ENCODE measurements around the gene TWF2.

TWF2 gene

GRCh38 chr3:52222319-52223221, 16.4 kb downstream of the TWF2 start:
- no peak for DNase-seq (ENCODE audit: low read depth in 2 of 2)

DNA sequence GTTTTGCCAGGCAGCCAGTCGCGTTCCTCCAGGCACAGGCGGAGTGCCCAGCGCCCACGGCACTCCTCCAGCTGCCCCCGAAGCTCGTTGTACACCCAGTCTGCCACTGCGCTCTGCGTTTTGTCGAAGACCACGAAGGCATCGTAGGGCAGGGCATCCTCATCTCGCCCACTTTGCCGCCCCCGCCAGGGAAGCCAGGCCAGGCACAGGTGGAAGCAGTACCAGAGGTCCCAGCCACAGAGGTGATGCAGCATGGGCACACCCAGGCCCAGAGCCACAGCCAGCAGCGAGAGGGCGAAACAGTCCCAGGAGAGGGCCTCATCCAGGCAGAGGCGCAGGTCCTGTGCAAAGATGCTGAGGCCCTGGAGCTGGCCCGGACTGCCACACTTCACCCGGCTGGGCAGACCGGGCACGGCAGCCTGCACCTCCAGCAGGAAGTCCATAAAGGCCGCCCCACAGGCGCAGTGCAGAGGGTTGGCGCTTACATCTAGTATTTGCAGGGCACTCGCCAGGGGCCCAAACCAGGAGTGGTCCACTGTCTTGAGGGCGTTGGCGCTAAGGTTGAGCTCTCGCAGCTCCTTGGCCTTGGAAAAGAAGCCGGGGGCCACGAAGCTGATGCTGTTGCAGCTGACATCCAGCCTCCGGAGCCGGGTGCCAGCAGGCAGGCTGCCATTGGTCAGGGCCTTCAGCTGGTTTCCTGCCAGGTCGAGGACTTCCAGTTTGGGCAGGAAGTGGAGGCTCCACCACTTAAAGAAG, 17.2 kb downstream of the TWF2 start:
- DNase-seq (ENCODE audit: low read depth in 2 of 2) = no peak

GRCh38 chr3:52221141-52221562, 17.8 kb downstream of the TWF2 start:
- DNase-seq (ENCODE audit: low read depth in 2 of 2) = no peak

DNA sequence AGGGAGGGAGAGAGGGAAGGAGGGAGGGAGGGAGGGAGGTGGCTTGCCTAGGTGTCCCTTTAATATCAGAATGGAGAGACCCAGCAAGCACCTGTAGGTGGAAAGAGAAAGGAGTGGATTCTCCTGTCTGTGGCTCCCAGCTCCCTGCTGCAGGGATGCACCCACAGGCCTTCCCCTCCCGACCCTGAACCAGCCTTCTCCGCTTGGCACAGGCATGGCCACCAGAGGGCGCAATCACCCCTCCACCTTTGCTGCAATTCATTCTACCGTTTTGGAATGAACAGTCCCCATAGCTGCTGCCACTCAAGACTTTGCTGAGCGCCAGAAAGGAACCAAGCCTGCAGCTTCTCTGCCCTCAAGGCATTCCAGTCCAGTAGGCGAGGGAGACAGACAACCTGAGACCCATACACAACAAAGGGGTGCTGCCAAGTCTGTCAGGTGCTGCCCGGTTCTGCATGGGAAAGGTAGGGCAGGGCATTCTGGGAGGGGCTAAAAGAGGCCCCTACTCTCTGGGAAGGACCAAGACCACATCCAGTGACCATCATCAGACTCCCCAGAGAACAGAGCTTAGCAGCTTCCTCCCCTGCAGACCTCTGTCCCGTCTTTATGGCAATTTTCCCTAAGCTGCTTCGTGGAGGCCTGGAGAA, 18.5 kb downstream of the TWF2 start:
- peak; percentile 84 to 91 for DNase-seq (ENCODE audit: low read depth in 2 of 2)

GRCh38 chr3:52218937-52219650, 19.9 kb downstream of the TWF2 start:
- no peak for DNase-seq (ENCODE audit: low read depth in 2 of 2)

- DNase-seq (ENCODE audit: low read depth in 2 of 2) = no peak
Observed at GRCh38 chr3:52218454-52218853, 20.5 kb downstream of the TWF2 start.

DNA sequence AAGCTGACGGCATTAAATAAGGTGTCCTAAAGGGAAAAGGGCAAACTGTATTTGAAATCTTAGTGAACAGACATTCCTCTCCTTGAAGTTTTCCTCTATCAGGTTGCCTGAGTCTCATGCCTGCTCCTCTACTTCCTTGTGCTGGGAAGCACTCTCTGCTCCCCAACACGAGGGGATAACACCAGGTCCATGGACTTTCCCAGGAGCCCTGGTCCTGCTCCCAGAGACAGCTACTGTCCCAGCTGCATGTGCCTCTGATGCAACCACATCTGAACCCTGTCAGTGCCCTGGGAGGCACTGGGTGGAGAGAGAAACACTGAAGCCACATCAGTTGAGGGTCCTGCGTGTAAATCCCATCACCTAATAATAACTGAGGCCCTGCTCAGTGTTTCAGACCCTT, 20.9 kb downstream of the TWF2 start:
- DNase-seq (ENCODE audit: low read depth in 2 of 2) = no peak

GRCh38 chr3:52217409-52217805, 21.6 kb downstream of the TWF2 start:
- no peak for DNase-seq (ENCODE audit: low read depth in 2 of 2)

DNA sequence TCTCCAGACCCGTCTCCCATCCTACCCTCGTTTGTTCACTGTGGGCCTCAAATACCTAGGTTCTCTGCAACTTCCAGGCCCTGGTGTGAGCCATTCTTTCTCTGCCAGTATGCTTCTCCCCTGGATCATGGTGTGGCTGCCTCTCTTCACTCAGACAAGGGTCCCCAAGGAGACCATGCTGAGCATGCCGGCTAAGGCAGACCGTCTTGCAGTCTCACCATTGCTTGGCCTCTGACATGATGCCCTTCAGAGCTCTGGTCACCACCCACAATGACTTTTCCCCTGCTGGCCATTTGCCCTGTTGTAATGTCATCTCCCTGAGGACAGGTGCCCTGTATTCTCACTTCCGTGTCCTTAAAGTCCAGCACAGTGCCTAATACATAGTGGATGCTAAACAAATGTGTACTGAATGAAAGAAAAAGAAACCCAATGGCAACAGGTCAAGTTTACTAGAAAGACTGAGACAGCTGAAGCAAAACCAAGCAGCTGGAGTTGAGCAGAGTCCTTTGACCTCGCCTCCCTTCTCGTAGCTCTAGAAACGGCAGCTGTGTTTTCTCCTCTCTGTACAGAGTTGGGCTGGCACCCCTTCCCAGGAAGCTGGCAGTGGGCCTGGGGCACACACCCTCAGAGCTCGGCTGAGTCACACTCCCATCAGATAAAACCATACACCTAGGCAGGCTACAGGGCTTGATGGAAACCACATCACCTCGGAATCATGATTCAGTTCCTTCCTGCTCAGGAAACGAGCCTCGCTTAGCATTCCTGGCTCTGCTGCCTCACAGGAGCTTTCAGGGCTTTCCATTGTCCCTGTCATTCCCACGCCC, 22.2 kb downstream of the TWF2 start:
- no peak for DNase-seq (ENCODE audit: low read depth in 2 of 2)

DNA sequence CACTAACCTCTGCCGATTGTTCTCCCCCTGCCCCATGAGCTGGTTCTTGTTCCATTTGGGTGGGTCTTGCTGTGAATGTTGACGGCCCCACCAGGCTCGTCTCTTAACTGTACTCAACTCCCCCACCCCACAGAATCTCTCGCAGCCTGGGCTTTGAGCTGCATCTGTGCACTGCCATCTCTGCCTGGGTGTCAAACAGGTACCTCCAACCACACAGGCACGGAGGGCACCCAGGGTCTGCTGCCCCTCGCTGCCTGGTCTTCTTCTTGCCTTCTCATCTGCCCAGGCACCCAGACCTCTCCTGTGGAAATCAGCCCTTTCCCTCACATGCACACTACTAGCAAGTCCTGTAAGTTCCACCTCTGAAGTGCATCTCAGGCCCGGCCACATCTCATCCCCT, 23.6 kb downstream of the TWF2 start:
- DNase-seq (ENCODE audit: low read depth in 2 of 2) = no peak

DNA sequence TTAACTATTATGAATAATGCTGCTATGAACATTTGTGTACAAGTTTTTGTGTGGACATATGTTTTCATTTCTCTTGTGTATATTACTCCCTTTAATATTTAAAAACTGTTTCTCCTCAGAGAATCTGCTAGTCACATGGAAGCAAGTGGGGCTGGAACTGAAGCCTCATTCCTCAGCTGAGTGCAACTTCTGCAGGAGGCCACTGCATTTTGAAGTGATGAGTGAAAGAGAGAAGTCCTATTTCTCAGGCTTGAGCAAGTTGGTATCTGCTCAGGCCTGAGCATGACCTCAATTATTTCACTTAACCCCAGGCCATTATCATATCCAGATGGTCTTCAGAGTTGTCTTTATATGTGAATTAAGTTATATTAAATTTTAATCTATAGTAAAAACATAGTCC, 25.1 kb downstream of the TWF2 start:
- no peak for DNase-seq (ENCODE audit: low read depth in 2 of 2)

- DNase-seq (ENCODE audit: low read depth in 2 of 2) = no peak
Observed at GRCh38 chr3:52213005-52213404, 26.0 kb downstream of the TWF2 start.

DNA sequence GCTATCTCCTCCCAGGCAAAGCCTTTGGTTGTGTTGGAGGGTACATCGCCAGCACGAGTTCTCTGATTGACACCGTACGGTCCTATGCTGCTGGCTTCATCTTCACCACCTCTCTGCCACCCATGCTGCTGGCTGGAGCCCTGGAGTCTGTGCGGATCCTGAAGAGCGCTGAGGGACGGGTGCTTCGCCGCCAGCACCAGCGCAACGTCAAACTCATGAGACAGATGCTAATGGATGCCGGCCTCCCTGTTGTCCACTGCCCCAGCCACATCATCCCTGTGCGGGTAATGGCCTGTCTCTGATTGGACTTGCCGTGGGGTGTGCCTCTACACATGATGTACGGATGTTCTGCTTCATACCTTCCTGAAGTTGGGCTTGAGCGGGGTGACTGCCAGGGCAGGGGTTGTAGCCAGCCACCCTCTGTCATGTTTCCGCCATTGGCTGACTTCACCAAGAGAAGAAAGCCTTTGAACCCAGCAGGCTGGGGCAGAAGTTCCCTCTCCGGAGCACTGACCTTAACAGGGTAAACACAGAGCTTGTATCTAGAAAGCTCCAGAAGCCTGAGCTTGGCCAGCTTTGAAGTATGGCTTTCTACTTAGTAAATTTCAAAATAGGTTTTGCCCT, 27.6 kb downstream of the TWF2 start:
- no peak for DNase-seq (ENCODE audit: low read depth in 2 of 2)

GRCh38 chr3:52210550-52211046, 28.4 kb downstream of the TWF2 start:
- DNase-seq (ENCODE audit: low read depth in 2 of 2) = no peak

DNA sequence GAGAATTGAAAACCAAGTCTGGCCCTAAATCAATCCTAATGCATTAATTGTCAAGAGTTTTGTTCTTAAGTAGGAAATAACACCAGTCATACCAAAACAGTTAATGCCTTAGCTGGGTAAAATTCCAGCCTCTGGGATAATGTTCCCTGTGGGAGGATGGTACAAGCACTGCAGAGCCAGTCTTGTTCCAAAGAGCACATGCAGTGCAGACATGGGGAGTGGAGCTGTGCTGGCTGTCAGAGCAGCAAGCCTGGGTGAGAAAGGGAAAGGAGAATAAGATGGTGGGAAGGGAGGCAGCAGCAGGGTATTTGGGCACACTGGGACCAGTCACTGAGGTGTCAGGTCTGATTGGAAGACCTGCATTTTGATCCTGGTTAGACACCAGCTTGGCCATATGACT, 28.9 kb downstream of the TWF2 start:
- no peak for DNase-seq (ENCODE audit: low read depth in 2 of 2)

DNA sequence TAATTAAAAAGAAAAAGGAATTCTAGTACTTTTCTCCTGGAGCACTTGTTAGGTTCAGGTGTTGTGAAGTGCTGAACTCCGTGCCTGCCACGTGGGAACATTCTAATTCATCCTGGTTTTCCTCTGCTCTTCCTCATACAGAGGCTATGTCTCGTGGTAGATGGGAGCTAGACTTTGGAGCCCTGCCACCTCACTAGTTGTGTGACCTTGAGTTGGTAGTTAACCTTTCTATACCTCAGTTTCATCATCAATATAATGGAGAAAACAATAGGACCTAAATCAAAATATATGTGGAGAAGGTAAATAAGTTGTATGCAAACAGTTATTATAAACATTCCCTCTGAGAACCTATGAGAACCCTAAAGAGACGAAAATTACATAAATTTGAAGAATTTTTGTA, 30.4 kb downstream of the TWF2 start:
- DNase-seq (ENCODE audit: low read depth in 2 of 2) = no peak

DNA sequence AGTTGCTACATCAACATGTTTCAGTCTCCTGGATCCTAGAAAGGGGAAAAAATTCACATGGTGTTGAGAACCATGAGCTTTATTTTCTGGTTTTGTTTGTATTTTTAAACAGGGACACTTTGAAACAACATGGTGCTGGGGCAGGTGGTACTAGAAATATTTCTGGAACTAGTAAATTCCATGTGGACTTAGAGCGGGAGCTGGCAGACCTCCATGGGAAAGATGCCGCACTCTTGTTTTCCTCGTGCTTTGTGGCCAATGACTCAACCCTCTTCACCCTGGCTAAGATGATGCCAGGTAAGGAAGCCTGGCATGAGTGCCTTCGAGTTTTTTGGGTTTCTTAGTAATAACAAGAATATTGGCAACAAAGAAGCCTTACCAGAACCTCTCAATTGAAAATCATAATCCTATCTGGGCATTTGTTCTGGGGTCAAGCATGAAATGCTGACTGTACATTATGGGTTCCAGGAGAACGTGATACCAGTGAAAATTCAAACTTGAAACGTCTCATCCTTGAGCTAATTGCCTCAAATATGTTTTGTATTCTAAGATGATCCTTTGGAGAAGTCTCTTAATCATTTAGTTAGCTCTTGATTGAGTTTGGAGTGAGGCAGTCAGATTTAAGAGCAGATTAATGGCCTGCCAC, 33.1 kb downstream of the TWF2 start:
- no peak for DNase-seq (ENCODE audit: low read depth in 2 of 2)

DNA sequence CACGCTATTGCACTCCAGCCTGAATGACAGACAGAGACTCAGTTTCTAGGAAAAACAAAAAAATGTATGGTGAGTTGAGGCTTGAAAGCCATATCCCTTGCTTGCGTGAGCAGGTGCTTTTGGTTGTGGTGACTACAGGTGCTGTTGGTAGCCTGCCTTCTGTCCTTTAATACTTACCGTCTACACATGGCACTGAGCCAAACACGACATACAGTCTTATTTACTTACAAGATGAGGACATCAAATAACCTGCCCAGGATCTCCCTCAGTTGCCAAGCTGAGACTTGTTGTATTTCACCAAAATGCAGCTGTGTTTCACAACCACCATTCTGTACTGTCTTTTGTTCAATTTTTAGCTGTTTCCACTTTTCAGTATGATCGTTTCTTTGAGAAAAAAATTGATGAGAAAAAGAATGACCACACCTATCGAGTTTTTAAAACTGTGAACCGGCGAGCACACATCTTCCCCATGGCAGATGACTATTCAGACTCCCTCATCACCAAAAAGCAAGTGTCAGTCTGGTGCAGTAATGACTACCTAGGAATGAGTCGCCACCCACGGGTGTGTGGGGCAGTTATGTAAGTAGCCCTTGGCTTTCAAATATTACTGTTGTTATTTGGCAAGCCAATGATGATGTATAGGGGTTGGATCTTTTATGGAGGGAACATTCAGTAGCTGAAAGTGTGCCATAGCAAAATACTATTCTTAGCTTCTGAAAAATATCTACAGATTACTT, 34.5 kb downstream of the TWF2 start:
- no peak for DNase-seq (ENCODE audit: low read depth in 2 of 2)

GRCh38 chr3:52203701-52204100, 35.3 kb downstream of the TWF2 start:
- no peak for DNase-seq (ENCODE audit: low read depth in 2 of 2)

Data from activated CD4-positive, alpha-beta T cell treated with anti-CD3 and anti-CD28 coated beads for 24 hours (primary cell).